Stimulated activated CD8-positive, alpha-beta memory T cell treated with anti-CD3 and anti-CD28 coated beads, Interleukin-7, amount 100 ng/mL, for 48 hours (primary cell): Measurements from ENCODE around the gene SIGLEC10.
"Not testable (repeated sequence)": the region's sequence is repeated elsewhere in the genome, so short reads cannot be mapped to it uniquely, and the experiment has no call there.

Source experiments
- DNase-seq, 2 donors: peaks; one replicate each; pipeline ENCODE4 v3.0.0-alpha.2; 2020; ENCODE audit warnings: low read depth in 1 of 2; ENCODE audit errors: extremely low read depth in 1 of 2

The SIGLEC10 gene

GRCh38 chr19:51440052-51440451, 22.6 kb upstream of the SIGLEC10 start:
- no peak for DNase-seq

- DNase-seq, result no peak
Measured at GRCh38 chr19:51439021-51439465, 21.6 kb upstream of the SIGLEC10 start.

DNA sequence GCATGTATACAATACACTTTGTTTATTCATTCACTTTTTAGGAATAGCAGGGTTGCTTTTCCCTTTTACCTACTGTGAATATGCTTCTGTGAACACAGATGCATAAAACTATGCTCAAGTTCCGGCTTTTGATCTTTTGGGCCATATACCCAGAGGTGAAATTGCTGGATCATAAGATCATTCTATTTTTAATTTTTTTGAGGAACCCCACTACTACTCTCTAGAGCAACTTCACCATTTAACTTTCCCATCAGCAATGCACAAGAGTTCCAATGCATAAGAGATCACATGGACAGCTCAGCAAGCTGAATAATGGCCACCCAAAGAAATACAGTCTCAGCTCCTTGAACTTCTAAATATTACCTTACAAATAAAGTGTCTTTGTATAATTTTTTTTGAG, 17.0 kb upstream of the SIGLEC10 start:
- DNase-seq, result no peak

DNA sequence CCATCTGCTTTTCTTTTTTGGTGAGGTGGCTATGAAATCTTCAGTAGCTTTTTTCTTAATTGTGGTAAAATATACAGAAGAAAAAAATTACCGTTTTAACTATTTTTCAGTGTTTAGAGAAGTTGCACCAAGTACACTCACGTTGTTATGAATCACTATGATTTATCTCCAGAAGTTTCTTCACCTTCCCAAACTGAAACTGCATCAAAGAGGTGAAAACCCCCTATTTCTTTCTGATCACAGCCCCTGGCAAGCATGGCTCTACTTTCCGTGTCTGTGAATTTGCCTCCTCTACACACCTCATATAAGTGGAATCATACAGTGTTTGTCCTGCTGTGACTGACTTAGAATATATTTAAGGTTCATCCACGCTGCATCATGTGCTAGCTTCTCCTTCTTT, 15.6 kb upstream of the SIGLEC10 start:
- DNase-seq, result no peak

DNA sequence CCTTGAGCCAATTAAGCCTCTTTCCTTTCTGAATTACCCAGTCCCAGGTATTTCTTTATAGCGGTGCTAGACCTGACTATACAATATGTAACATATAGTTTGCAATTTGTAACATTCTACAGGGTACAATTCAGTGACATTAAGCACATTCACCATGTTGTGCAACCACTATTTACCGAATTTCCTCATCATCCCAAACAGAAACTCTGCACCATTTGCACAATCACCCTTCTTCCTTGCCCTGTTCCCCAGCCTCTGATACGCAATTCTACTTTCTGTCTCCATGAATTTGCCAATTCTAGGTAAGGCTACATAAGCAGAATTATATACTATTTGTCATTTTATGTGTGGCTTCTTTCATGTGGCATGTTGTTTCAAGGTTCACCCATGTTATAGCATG, 13.7 kb upstream of the SIGLEC10 start:
- DNase-seq, result no peak

GRCh38 chr19:51430221-51430620, 12.8 kb upstream of the SIGLEC10 start:
- no peak for DNase-seq

DNA sequence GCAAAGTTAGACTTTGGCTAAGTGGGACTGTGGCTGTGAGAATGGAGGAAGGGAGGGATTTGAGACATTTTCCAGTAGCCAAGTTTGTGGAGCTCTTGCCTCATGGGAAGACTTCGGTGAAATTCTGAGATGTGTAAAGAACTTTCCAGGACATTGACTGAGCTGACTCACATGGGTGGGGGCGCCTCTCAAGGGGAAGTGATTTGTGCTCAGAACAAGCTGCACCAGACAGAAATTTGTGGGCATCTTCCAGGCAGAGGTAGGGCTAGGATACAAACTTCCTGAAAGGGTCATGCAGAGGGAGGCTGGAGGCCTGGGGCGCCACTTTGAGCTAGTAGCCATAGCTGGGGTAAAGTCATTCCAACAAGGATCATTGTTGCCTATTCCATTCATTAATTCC, 9.8 kb upstream of the SIGLEC10 start:
- DNase-seq, result no peak

- DNase-seq, result peak; percentile 72 to 74
Measured at GRCh38 chr19:51422053-51422448, 4.6 kb upstream of the SIGLEC10 start.

DNA sequence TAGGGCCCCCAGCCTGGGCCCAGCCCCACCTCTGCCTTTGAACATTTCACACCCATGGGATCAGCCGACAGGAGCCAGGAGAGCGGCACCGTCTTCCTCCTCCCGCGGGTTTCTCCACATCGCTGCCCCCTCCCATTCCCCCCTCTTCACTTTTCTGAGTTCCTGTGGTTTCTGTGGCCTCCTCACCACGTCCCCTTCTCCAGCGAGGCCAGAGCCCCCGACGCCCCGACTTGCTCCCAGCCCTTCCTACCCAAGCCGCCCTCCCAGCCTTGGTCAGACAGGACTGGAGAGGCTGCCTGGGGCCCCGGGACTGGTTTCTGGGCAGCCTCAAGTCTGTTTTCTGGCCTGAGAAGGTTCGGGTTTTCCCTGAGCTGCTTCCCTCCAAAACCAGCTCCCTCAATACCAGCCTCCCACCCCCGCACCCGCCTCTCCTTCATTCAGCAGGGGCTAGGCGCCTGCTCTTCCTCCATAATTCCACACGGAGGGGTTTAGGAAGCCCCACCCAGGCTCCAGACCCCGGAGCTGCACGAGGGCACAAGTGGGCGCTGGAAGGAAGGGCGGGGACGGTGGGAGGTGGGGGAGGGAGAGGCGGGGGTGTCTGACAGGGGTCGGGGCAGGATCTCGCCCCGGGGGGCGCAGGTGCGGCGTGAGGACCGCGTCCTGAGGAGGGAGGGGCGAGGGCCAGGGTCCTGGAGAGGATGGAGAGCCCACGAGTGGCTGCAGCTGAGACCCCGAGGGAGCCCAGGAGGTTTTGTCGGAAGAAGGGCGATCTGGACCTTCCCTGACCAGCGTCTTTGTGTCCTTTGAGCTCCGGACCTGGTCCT, 4.0 kb upstream of the SIGLEC10 start:
- DNase-seq, result no peak

DNA sequence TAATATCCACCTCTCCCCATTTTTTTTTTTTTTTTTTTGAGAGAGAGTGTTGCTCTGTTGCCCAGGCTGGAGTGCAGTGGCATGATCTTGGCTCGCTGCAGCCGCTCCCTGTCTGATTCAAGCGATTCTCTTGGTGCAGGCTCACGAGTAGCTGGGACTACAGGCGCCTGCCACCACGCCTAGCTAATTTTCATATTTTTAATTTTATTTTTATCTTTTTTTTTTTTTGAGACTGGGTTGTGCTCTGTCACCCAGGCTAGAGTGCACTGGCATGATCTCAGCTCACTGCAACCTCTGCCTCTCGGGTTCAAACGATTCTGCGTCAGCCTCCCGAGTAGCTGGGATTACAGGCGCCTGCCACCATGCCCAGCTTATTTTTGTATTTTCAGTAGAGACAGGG, 3.1 kb upstream of the SIGLEC10 start:
- DNase-seq, result not testable (repeated sequence)

DNA sequence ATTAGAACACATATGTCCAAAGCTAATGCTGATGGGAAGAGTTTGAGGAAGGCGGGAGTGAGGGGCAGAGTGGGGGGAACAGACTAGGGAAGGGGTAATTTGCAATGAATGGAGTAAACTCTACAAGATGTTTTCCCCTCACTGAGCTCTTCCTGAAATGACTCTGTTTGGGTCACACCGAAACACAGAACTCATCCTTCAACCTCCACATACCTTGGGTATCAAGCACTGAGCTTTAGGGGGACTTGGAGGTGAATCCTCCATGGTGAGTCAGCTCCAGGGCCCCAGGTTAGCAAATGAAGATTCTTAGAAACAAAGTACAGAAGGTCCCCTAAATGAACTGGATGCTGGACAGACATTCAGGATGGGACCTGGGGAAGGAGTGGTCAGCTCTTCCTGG, 1.3 kb upstream of the SIGLEC10 start:
- DNase-seq, result no peak

DNA sequence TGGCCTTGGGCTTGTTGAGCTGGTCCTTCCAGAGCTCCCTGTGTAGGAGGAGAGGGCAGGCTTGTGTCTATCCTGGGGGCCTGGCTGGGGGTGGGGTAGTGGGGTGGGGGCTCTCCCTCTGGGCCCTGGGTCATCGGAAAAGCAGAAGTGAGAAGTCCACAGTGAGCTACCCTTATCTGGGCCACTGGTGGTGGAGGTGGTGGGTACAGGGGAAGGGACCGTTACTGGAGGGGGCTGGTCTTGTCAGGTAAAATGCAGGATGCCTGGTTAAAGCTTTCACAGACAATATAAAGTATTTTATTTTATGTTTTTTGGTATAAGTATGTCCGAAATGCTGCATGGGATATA, 342 bp upstream of the SIGLEC10 start:
- no peak for DNase-seq

GRCh38 chr19:51416422-51416821, 1.0 kb downstream of the SIGLEC10 start:
- not testable (repeated sequence) for DNase-seq

GRCh38 chr19:51415187-51415586, 2.3 kb downstream of the SIGLEC10 start:
- DNase-seq, result no peak

DNA sequence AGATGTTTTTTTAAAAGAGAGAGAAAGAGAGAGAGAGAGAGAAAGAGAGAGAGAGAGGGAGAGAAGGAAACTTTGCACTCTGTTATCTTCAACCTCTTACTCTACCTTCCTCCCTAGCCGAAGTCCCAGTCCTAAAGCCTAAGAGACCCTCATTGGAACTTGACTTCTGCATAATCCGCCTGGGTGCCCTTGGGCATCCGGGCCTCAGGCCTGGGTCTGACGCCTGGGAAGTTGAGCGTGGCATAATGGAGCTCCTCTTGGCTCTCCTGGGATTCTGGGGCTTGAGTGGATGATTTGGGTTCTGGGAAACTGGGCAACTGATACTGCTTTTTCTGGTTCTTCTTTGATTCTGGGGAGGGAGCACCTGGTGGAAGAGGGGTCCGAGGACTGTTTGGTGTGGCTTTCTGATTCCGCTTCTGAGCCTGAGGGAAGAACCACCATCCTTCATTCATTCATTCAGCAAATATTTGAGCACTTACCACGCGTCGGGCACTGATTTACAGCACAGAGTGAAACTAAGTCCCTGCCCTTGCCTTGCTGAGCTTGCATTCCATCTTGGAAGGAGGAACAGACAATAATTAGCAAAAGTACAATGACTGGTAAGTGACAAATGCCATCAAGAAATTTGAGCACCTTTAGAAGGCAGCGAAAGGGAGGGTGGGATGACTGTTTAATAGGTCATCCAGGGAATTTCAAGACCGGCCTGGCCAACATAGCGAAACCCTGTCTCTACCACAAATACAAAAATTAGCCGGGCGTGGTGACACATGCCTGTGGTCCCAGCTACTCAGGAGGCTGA, 6.3 kb downstream of the SIGLEC10 start:
- DNase-seq, result no peak

DNA sequence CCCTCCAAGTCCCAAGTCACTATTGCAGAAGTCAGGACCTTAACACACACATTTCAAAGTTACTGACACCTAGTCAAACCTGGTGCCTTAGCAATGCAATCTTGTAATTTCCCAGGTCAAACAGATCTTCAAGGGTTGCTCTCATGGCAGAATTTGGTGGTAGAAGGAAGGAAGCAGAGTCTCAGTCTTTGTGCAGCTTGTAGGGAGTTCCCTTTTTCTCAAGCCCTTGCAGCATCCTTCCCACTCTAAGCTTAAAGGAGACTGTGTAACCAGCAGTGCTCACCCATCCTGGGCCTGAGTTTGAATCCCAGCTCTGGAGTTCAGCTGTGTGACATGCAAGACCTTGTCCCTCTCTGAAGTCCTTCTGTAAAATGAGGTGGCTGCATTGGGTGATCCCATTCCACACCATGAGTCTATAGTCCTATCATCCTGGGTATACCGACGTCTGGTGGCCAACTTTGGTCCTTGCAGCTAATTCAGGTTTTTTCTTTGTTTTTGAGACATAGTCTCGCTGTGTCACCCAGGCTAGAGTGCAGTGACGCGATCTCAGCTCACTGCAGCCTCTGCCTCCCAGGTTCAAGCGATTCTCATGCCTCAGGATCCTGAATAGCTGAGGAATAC, 9.8 kb downstream of the SIGLEC10 start:
- no peak for DNase-seq

DNA sequence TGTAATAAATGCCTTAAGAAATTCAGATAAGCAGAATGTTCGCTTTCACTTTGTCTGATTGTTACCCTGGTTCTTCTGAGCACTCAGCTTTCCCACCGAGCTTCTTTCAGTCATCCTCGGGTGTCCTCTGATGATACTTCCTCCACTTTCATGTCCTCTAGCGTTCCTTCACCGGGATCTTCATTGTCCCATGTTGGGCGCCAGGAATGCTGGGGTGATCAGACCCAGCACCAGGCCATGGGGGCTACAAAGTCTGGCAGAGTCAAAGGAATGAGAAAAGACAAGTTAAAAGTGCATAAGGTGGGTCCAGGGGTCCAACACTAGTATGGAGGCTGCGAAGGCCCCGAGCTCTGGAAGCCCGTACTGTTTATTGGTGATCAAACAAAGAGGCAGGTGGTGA, 15.3 kb downstream of the SIGLEC10 start:
- no peak for DNase-seq

DNA sequence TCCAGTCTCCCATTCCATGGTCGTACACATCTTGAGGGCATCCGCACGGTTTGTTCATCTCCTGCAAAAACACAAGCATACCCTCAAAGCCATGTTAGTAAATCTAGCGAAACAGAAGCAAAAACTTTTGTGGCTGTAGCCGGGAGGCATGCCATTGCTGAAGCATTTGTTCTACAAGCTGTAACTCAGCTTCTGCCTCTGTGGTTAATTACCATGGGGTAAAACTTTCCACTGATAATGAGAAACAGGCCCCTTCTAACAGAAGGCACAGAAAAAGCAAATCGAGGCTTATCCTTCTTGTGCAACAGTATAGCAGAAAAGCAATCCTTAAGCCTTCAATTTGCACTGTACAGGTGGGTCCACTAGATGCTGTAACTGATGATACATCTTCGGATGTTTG, 17.5 kb downstream of the SIGLEC10 start:
- DNase-seq, result not testable (repeated sequence)

DNA sequence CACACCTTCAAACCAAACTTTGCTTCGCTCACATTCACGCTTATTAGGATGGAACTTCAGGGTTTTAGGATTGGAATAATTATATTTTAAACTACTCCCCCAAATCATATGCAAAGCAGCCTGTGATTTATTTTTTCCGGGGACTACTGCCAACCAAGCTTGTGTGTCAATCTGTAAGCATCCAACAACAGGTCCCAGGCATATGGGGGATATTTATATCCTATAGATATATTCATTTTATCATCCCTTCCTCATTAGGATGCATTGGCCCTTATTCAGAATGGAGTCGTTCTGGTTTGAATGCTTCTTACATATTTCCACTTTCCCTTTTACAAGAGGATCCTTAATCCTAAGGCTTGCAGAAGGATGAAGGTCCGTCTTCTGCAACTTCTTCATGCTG, 18.2 kb downstream of the SIGLEC10 start:
- DNase-seq, result no peak

GRCh38 chr19:51398096-51398704, 19.2 kb downstream of the SIGLEC10 start:
- DNase-seq, result no peak

GRCh38 chr19:51397453-51397852, 20.0 kb downstream of the SIGLEC10 start:
- not testable (repeated sequence) for DNase-seq
